Superior temporal gyrus (tissue), 1 donor: ENCODE results near the gene EDEM2.
"Not testable (repeated sequence)": the region's sequence is repeated elsewhere in the genome, so short reads cannot be mapped to it uniquely, and the experiment has no call there.

ENCODE experiments used
- DNase-seq: peaks from one replicate; pipeline ENCODE4 v3.0.0-alpha.2; 2016; ENCODE audit errors: extremely low spot score

Gene EDEM2

GRCh38 chr20:35168701-35169409 lies 21.7 kb upstream of the EDEM2 start:
- not testable (repeated sequence) for DNase-seq

- DNase-seq = no peak
Measured at GRCh38 chr20:35167787-35168186, 20.7 kb upstream of the EDEM2 start.

- no peak for DNase-seq
Measured at GRCh38 chr20:35166242-35166830, 19.2 kb upstream of the EDEM2 start.

GRCh38 chr20:35165221-35166185 lies 18.4 kb upstream of the EDEM2 start:
- DNase-seq = no peak

GRCh38 chr20:35164531-35164930 lies 17.4 kb upstream of the EDEM2 start:
- not testable (repeated sequence) for DNase-seq

GRCh38 chr20:35160341-35160740 lies 13.2 kb upstream of the EDEM2 start:
- DNase-seq = not testable (repeated sequence)

- no peak for DNase-seq
Measured at GRCh38 chr20:35156978-35157377, 9.8 kb upstream of the EDEM2 start.

- DNase-seq = no peak
Measured at GRCh38 chr20:35155936-35156335, 8.8 kb upstream of the EDEM2 start.

GRCh38 chr20:35151736-35152135 lies 4.6 kb upstream of the EDEM2 start:
- DNase-seq = no peak

GRCh38 chr20:35150846-35151579 lies 3.9 kb upstream of the EDEM2 start:
- DNase-seq = no peak

GRCh38 chr20:35147575-35148071 lies 487 bp upstream of the EDEM2 start:
- DNase-seq = not testable (repeated sequence)

- DNase-seq = no peak
Measured at GRCh38 chr20:35146299-35146919, 727 bp downstream of the EDEM2 start.

GRCh38 chr20:35145141-35145564 lies 2.0 kb downstream of the EDEM2 start:
- DNase-seq = peak; percentile 60

- DNase-seq = no peak
Measured at GRCh38 chr20:35144694-35145093, 2.4 kb downstream of the EDEM2 start.

- DNase-seq = no peak
Measured at GRCh38 chr20:35135867-35136586, 11.1 kb downstream of the EDEM2 start.

- no peak for DNase-seq
Measured at GRCh38 chr20:35134880-35135279, 12.3 kb downstream of the EDEM2 start.

- no peak for DNase-seq
Measured at GRCh38 chr20:35134472-35134871, 12.7 kb downstream of the EDEM2 start.

- no peak for DNase-seq
Measured at GRCh38 chr20:35133735-35134134, 13.4 kb downstream of the EDEM2 start.

GRCh38 chr20:35133031-35133430 lies 14.1 kb downstream of the EDEM2 start:
- no peak for DNase-seq

GRCh38 chr20:35131934-35132333 lies 15.2 kb downstream of the EDEM2 start:
- no peak for DNase-seq
